HUES48 (cell line): Measurements from ENCODE around the gene DIO3.

Experiments
- H3K27ac ChIP-seq: one replicate; pipeline ENCODE4 v1.7.0; 2013; ENCODE audit warnings: low read depth, low read length, inconsistent platforms
- H3K27me3 ChIP-seq: 2 replicates; pipeline ENCODE4 v1.6.1; 2013; ENCODE audit warnings: mild to moderate bottlenecking, low read length; ENCODE audit not compliant: control insufficient read depth, insufficient read depth
- H3K36me3 ChIP-seq: 2 replicates; pipeline ENCODE4 v1.6.1; 2013; ENCODE audit warnings: low read length; ENCODE audit not compliant: control insufficient read depth, insufficient read depth
- H3K4me1 ChIP-seq: 2 replicates; pipeline ENCODE4 v1.6.1; 2013; ENCODE audit warnings: mild to moderate bottlenecking, low read length; ENCODE audit not compliant: control insufficient read depth, insufficient read depth
- H3K4me3 ChIP-seq: 2 replicates; pipeline ENCODE4 v1.5.1; 2013; ENCODE audit warnings: mild to moderate bottlenecking, low read depth, low read length
- H3K9ac ChIP-seq: 2 replicates; pipeline ENCODE4 v1.6.1; 2013; ENCODE audit warnings: mild to moderate bottlenecking, low read depth, low read length, moderate library complexity
- H3K9me3 ChIP-seq: 2 replicates; pipeline ENCODE4 v1.6.1; 2013; ENCODE audit warnings: low read length; ENCODE audit not compliant: control insufficient read depth, insufficient read depth

Gene DIO3

GRCh38 chr14:101559250-101559623, 2.1 kb upstream of the DIO3 start:
- peak overlapping the region; percentile 53 for H3K4me3 ChIP-seq

DNA sequence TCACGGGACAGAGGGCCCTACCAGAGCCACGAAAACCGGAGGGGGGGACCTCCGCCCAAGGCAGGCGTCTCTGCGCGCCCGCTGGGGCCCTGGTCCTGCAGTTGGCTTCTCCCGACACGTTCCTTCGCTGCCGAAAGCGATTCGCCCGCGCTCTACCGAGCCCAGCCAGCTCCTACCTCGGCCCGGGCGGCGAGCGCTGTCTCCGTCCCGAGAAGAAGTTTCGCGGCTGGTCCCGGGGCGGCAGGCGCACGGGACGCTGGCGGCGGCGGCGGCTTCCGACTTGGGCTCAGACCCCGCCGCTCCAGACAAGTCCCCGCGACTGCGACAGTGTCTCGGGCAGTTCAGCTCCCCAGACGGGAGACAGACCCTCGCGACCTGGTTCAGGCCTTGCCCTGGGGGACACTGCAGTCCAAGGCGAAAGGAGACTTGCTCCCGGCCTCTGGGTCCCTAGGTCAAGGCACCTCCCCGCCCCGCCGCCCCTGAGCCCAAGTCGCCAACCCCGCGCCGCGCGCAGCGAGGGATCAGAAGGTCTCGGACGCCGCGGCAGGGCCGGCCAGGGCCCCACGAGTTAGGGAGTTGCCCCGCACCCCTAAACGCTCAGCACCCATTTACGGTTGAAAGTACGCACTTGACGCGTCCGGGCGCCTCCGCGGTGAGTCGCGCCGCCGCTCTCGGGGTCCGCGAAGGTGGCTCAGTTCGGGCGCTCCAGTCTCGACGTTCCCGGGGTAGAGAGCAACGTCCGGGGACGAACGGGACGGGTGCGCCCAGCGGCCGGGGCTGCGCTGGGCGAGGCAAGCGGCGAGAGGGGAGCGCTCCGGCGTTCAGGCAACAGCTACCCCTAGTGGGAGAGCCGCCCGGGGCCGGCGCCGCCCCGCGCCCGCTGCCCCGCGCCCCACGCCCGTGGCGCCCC, 1.4 kb upstream of the DIO3 start:
- H3K27me3 ChIP-seq, result peaks cover 93% of the 10 kb centered on the region

More at GRCh38 chr14:101559250-101559623, 2.1 kb upstream of the DIO3 start:
- H3K9ac ChIP-seq, result no peak overlapping the region
- no peaks in the 10 kb centered on the region for H3K36me3 ChIP-seq
- peaks cover 12% of the 10 kb centered on the region for H3K9me3 ChIP-seq
- peaks cover 87% of the 10 kb centered on the region for H3K27me3 ChIP-seq
- H3K27ac ChIP-seq, result no peak overlapping the region
- H3K4me1 ChIP-seq, result 0 out of 2 replicates have a peak, but pooled peaks cover 11% of the 10 kb centered on the region

GRCh38 chr14:101560534-101561113, 671 bp upstream of the DIO3 start:
- Histone ChIP-seq H3K27me3 (peaks cover 93% of the 10 kb centered on the region), H3K9ac (no peak overlapping the region), H3K4me3 (peak overlapping the region; percentile 35; the same call in 1 of the 2 replicates), H3K9me3 (peaks cover 12% of the 10 kb centered on the region), H3K27ac (no peak overlapping the region), H3K4me1 (peaks cover 16% of the 10 kb centered on the region), H3K36me3 (no peaks in the 10 kb centered on the region)

More for the DNA sequence above, 1.4 kb upstream of the DIO3 start:
- Histone ChIP-seq H3K4me3 (peak overlapping the region; percentile 53), H3K9ac (no peak overlapping the region), H3K36me3 (no peaks in the 10 kb centered on the region), H3K4me1 (0 out of 2 replicates have a peak, but pooled peaks cover 12% of the 10 kb centered on the region), H3K27ac (no peak overlapping the region), H3K9me3 (peaks cover 12% of the 10 kb centered on the region)

GRCh38 chr14:101561897-101562490, 699 bp downstream of the DIO3 start:
- Histone ChIP-seq H3K36me3 (no peaks in the 10 kb centered on the region), H3K9me3 (peaks cover 12% of the 10 kb centered on the region), H3K9ac (no peak overlapping the region), H3K4me1 (peaks cover 17% of the 10 kb centered on the region), H3K4me3 (no peak overlapping the region), H3K27me3 (peaks cover 93% of the 10 kb centered on the region), H3K27ac (no peak overlapping the region)

DNA sequence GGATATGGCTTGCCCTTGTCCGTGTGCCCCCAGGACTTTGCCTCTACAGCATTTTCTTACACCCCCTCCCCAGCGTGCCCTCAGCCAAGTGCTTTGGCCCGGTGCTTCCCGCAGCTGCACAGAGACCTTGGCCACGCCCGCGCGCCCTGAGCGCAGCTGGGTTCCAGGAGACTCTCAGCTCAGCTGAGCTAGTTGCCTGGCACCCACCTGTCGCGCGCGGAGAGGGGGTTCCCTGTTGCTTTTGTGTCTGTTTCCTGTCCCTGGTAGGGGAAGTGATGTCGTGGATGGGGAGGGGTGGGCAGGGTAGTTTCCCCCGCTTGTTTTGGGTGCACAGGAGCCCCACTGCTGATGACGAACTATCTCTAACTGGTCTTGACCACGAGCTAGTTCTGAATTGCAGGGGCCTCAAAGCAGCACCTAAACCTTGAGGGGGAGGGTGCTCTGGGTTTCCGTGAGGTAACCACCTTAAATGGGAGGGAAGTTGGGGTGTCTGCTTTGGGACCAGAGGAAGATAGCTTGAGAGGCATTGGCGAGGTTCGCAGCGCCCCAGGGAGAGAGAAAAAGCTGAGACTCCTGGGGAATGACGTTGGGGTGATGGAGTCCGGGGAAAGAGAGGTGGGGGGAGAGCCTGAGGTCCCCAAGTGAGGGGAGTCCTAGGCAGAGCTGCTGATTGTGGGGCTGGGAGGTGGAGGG, 1.5 kb downstream of the DIO3 start:
- H3K27me3 ChIP-seq, result peaks cover 93% of the 10 kb centered on the region
- H3K27ac ChIP-seq, result no peak overlapping the region
- H3K36me3 ChIP-seq, result no peaks in the 10 kb centered on the region
- H3K9me3 ChIP-seq, result peaks cover 12% of the 10 kb centered on the region
- H3K9ac ChIP-seq, result no peak overlapping the region
- peaks cover 17% of the 10 kb centered on the region for H3K4me1 ChIP-seq
- 0 out of 2 replicates have a peak overlapping the region, but pooled peaks have one; percentile 54 for H3K4me3 ChIP-seq

DNA sequence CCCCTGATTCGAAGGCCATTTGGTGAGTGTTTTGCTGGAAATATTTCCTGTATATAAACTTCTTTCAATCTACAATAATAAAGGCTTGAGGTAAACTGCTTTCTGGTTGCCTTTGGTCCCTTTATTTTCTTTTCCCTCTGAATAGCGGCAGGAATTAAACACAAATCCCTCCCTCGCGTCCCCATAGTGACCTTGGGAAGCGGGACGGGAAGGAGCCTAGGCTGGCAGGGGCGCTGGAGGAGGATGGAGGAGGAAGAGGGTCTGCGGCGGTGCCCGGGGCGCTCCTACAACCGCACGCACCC, 2.0 kb downstream of the DIO3 start:
- H3K27ac ChIP-seq, result no peak overlapping the region
- H3K36me3 ChIP-seq, result no peaks in the 10 kb centered on the region
- H3K4me1 ChIP-seq, result peaks cover 17% of the 10 kb centered on the region
- peaks cover 12% of the 10 kb centered on the region for H3K9me3 ChIP-seq
- no peak overlapping the region for H3K9ac ChIP-seq
- H3K27me3 ChIP-seq, result peaks cover 93% of the 10 kb centered on the region
- H3K4me3 ChIP-seq, result peak overlapping the region; percentile 54; the same call in 1 of the 2 replicates

DNA sequence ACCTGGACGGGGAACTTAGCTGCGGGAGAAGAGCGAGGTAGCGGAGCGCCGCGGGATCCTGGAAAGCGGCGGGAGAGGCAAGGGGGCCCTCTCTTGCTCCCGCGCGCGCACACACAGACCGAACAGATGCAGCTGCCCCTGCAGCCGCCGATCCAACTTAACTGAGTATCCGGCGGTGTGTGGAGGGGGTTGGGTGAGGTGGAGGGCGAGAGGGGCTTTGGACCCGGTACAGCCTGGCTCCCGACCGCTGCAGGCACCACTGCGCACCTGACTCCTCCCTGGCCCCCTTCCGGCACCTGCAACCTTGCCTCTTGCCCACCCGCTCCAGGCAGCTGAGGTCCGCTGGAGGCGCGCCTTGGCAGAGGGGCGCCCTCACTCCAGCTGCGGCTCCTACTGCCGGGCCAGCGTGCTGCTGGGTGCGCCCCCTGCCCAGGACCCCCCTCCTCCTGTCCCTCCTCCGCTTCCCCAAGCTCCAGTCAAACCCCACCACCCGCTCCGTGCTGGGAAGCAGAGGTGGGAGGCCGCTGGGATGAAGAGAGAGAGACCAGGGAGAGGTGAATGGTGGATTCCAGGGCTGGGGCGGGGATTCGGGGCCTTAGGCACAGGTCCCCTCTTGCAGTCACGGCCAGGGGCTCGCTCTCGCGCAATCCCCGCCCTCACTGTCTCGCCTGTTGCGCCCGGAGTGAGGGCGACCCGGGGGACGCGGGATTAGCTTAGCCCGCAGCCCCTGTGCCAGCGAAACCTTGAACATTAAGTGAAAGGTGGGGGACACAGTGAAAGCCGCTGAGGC, 2.6 kb downstream of the DIO3 start:
- no peak overlapping the region for H3K9ac ChIP-seq
- H3K4me1 ChIP-seq, result peaks cover 17% of the 10 kb centered on the region
- H3K36me3 ChIP-seq, result no peaks in the 10 kb centered on the region
- peaks cover 12% of the 10 kb centered on the region for H3K9me3 ChIP-seq
- no peak overlapping the region for H3K27ac ChIP-seq
- peaks cover 93% of the 10 kb centered on the region for H3K27me3 ChIP-seq
- H3K4me3 ChIP-seq, result peak overlapping the region; percentile 54

DNA sequence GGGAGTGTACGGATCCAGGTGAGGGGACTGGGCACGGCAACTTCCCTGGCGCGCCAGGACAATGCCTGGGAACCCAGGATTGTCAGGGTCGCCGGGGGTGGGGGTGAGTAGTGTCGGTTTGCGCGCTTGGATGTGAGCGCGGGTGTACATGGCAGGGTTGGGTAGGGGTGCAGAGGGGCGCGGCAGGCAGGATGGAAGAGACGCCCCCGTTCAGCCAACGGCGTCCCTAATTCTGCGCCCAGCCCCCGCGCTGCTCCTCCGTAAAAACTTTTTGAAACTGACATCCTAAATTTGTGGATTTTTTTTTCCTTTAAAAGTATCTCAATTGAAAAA, 3.1 kb downstream of the DIO3 start:
- peaks cover 17% of the 10 kb centered on the region for H3K4me1 ChIP-seq
- no peaks in the 10 kb centered on the region for H3K36me3 ChIP-seq
- peaks cover 12% of the 10 kb centered on the region for H3K9me3 ChIP-seq
- H3K27me3 ChIP-seq, result peaks cover 93% of the 10 kb centered on the region
- H3K9ac ChIP-seq, result no peak overlapping the region
- H3K27ac ChIP-seq, result no peak overlapping the region
- H3K4me3 ChIP-seq, result peak overlapping the region; percentile 54

DNA sequence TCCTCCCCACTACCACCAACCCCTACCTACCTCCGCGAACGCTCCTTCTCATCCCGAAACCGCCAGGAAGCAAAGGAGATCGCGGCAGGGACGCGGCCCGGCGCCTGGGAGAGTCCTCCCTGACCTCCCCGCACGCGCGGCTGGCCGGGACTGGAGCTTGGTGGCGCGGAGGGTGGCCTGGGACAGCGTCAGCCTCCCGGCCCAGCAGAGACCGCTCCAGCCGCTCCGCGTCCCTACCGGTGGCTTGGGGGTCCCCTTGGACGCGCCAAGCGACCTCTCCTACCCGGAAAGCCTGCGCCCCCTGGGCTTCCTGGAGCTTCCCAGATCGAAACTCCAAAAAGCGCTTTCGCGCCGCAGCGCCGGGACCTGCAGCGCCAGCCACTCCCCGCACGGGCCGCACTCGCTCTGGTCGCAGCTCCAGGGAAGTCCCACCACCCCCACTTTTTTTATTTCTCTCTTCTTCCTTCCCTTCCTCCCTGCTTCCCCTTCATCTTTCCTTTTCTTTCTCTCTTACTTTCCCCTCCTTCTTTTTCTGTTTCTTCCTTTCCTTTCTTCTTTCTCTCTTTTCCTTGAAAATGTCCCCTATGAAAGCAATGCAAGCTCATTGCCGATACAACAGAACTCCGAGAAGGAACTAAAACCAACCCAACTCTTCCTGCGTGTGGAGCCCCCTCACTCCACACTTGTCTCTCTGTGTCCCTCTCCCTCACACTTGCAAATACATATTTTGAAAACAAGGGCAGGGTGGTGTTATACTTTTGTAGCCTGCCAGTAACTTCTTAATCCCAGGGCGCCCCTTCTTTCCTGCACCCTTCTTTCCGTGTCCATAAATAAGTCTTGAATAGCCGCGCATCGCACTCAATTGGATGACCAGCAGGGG, 3.8 kb downstream of the DIO3 start:
- H3K27me3 ChIP-seq, result peaks cover 89% of the 10 kb centered on the region
- H3K36me3 ChIP-seq, result no peaks in the 10 kb centered on the region
- no peak overlapping the region for H3K27ac ChIP-seq
- no peak overlapping the region for H3K9ac ChIP-seq
- peaks cover 17% of the 10 kb centered on the region for H3K4me1 ChIP-seq
- peaks cover 12% of the 10 kb centered on the region for H3K9me3 ChIP-seq
- peak overlapping the region; percentile 54 for H3K4me3 ChIP-seq
